Endothelial cell of umbilical vein (primary cell): ENCODE data around the gene ANKS6. TPM values are rescaled to one million over a fixed set of nuclear protein-coding genes. Genes with fewer than 3 reads are reported as not detected.

Experiments used
- BruUV-seq: library from RNA; stranded (reverse); fragments of 400-500 nt; replicated peaks from 2 replicates; lab custom pipeline; 2021; lab: Mats Ljungman, UMichigan
- CTCF ChIA-PET: fragments of 300-600, 350-600 bp; sonication (Branson Sonifier 250); formaldehyde crosslinking; loops from one replicate; lab custom pipeline; 2021; ENCODE audit warnings: antibody characterized with exemption, inconsistent platforms; lab: Charles Lee
- POLR2A ChIA-PET: fragments of 300-600, 350-600 bp; sonication (Branson Sonifier 250); formaldehyde crosslinking; loops from one replicate; lab custom pipeline; 2021; ENCODE audit warnings: antibody characterized with exemption, inconsistent platforms; lab: Charles Lee
- DNase-seq: peaks from one replicate; pipeline ENCODE4 v3.0.0-alpha.2; 2011; ENCODE audit warnings: low read depth, low spot score
- FAIRE-seq: peaks from 2 replicates; lab custom pipeline; 2011; peaks lifted over from hg19 to GRCh38; lab: Jason Lieb, UNC
- H2AFZ ChIP-seq: 2 replicates; pipeline ENCODE4 v1.6.0; 2012; ENCODE audit warnings: low read depth, low read length, control low read depth, inconsistent platforms
- H3K27ac ChIP-seq: 2 replicates; pipeline ENCODE4 v1.5.1; 2011; ENCODE audit warnings: low read depth, mild to moderate bottlenecking, control low read depth, low read length, moderate library complexity; ENCODE audit not compliant: insufficient read depth
- H3K27me3 ChIP-seq, 2 experiments: 2 replicates each; pipeline versions ENCODE4 v1.6.0 to v1.6.1; 2011; ENCODE audit warnings: low read length in 2 of 2, mixed read lengths in 1 of 2; ENCODE audit not compliant: control insufficient read depth in 2 of 2, insufficient read depth in 2 of 2
- H3K36me3 ChIP-seq, 2 experiments: 2 replicates in 1 of 2; 3 replicates in 1 of 2; pipeline ENCODE4 v1.5.1; 2011; ENCODE audit warnings: low read length in 2 of 2, mild to moderate bottlenecking in 1 of 2, moderate library complexity in 1 of 2; ENCODE audit not compliant: control insufficient read depth in 2 of 2, insufficient read depth in 2 of 2; ENCODE audit errors: extremely low read depth in 1 of 2
- H3K4me1 ChIP-seq: 3 replicates; pipeline ENCODE4 v1.5.1; 2011; ENCODE audit warnings: mild to moderate bottlenecking, low read length; ENCODE audit not compliant: control insufficient read depth, insufficient read depth; ENCODE audit errors: extremely low read depth
- H3K4me2 ChIP-seq: 2 replicates; pipeline ENCODE4 v1.6.1; 2011; ENCODE audit warnings: low read length, control low read depth, mixed read lengths; ENCODE audit not compliant: insufficient read depth
- H3K4me3 ChIP-seq, 3 experiments: fragments of 200-600 bp in 1 of 3; sonication (generic), shearing (Covaris generic) in 1 of 3; replicated peaks in 1 of 3; 2 replicates each; pipeline ENCODE4 v1.5.1; 2011 to 2016; ENCODE audit warnings: control low read depth in 3 of 3, low read length in 3 of 3, mild to moderate bottlenecking in 2 of 3, inconsistent platforms in 1 of 3, low read depth in 1 of 3, moderate library complexity in 1 of 3; ENCODE audit not compliant: insufficient read depth in 1 of 3
- H3K79me2 ChIP-seq: 2 replicates; pipeline ENCODE4 v1.6.0; 2012; ENCODE audit warnings: low read length, inconsistent platforms; ENCODE audit not compliant: control insufficient read depth, insufficient read depth
- H3K9ac ChIP-seq: replicated peaks from 2 replicates; pipeline ENCODE3; 2011; ENCODE audit warnings: low read length, control low read depth; ENCODE audit not compliant: insufficient read depth; ENCODE audit errors: extremely low read depth
- H3K9me1 ChIP-seq: replicated peaks from 3 replicates; pipeline ENCODE4 v1.6.0; 2011; ENCODE audit warnings: mild to moderate bottlenecking, low read length; ENCODE audit not compliant: control insufficient read depth, insufficient read depth; ENCODE audit errors: extremely low read depth
- H3K9me3 ChIP-seq: replicated peaks from 2 replicates; pipeline ENCODE4 v1.5.1; 2012; ENCODE audit warnings: low read length, inconsistent platforms; ENCODE audit not compliant: control insufficient read depth, insufficient read depth
- H4K20me1 ChIP-seq: replicated peaks from 2 replicates; pipeline ENCODE3; 2011; ENCODE audit warnings: mild to moderate bottlenecking, low read length; ENCODE audit not compliant: control insufficient read depth, insufficient read depth; ENCODE audit errors: extremely low read depth
- EZH2 ChIP-seq: IDR thresholded peaks from 2 replicates; pipeline ENCODE4 v1.6.1; 2012; ENCODE audit warnings: borderline replicate concordance, low read depth, mild to moderate bottlenecking, moderate library complexity, low read length, inconsistent platforms; ENCODE audit not compliant: severe bottlenecking
- FOS ChIP-seq: IDR thresholded peaks from 2 replicates; pipeline ENCODE4 v1.6.1; 2011; ENCODE audit warnings: mild to moderate bottlenecking, low read length, moderate library complexity, borderline replicate concordance; ENCODE audit not compliant: insufficient read depth
- GATA2 ChIP-seq: IDR thresholded peaks from 2 replicates; pipeline ENCODE4 v1.7.0; 2011; ENCODE audit warnings: low read depth, mild to moderate bottlenecking, moderate library complexity, mixed read lengths, low read length; ENCODE audit not compliant: insufficient read length, insufficient read depth
- JUN ChIP-seq: IDR thresholded peaks from 2 replicates; pipeline ENCODE4 v1.6.1; 2011; ENCODE audit warnings: borderline replicate concordance, low read depth; ENCODE audit not compliant: insufficient read length, insufficient read depth
- MYC ChIP-seq: IDR thresholded peaks from one replicate; pipeline ENCODE4 v1.6.1; 2011; ENCODE audit warnings: mild to moderate bottlenecking, low read depth, low read length
- POLR2A ChIP-seq: IDR thresholded peaks from 2 replicates; pipeline ENCODE4 v1.6.1; 2012; ENCODE audit warnings: low read depth, mild to moderate bottlenecking, control low read depth, low read length
- POLR2AphosphoS5 ChIP-seq: IDR thresholded peaks from 2 replicates; pipeline ENCODE4 v1.6.1; 2012; ENCODE audit warnings: low read depth, mild to moderate bottlenecking, control low read depth, low read length, moderate library complexity; ENCODE audit not compliant: insufficient read depth
- dilution Hi-C: fragments of 300-500 bp; cut with MboI; formaldehyde crosslinking; loops from one replicate; pipeline ENCODE4 v1.15.0; 2019; ENCODE audit warnings: low sequenced_read_pairs; ENCODE audit not compliant: extremely low pct_ligation_motif_present
- intact Hi-C: fragments of 100-400 bp; cut with micrococcal nuclease; formaldehyde crosslinking; loops from one replicate; pipeline ENCODE4 v1.10.0; 2022
- polyA plus RNA-seq, 4 experiments: library from polyadenylated mRNA; depleted of rRNA in 3 of 4; stranded (reverse) in 3 of 4; unstranded in 1 of 4; fragments of >200 nt; gene quantifications; 2 replicates each; pipeline versions ENCODE4 v1.2.1 to v1.2.3, GENCODE V29; 2011 to 2012; ENCODE audit warnings: missing spikeins in 1 of 4
- total RNA-seq: library from RNA; stranded (reverse); gene quantifications from 2 replicates; pipeline ENCODE4 v1.2.3, GENCODE V29; 2021
- TF ChIP-seq, protein P1 (sequence below): IDR thresholded peaks from 2 replicates; pipeline ENCODE4 v1.6.1; 2011; ENCODE audit not compliant: insufficient read depth, insufficient read length
- TF ChIP-seq, protein P2 (sequence below), 2 donors: IDR thresholded peaks; 1 replicate in 1 of 2; 2 replicates in 1 of 2; pipeline ENCODE4 v1.5.1; 2011; ENCODE audit warnings: low read length in 2 of 2, mild to moderate bottlenecking in 2 of 2, moderate library complexity in 2 of 2, control low read depth in 1 of 2, inconsistent platforms in 1 of 2, low read depth in 1 of 2; ENCODE audit not compliant: insufficient read depth in 1 of 2; ENCODE audit errors: extremely low read depth in 1 of 2

The ANKS6 gene
- total and polyA plus RNA-seq, 2 donors (not counting 3 experiments of a cell fraction or from before 2014, with no cell fraction given): 15.5 to 18.6 TPM

DNA sequence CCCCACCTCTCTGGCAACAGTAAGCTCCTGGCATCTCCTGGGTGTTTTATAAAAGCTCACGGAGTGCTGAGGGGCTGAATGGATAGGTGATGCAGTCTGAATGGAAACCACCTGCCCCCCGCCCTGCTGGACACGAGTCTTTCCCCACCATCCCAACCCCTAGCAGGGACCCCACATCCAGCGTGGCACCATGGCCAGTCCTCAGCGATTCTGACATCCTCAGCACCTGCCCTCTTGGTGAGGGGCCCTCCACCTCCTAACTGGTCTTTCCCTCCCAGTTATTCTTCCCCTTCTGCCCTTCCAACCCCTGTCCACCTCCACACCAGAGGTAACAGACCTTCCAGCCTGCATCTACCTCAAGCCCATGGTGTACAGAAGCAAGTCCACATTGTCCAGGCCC is 48.9 kb downstream of the ANKS6 start:
- TF ChIP-seq JUN (no peak), GATA2 (no peak), POLR2AphosphoS5 (no peak), EZH2 (no peak), POLR2A (no peak), FOS (no peak), MYC (no peak)
- TF ChIP-seq, protein P1, sequence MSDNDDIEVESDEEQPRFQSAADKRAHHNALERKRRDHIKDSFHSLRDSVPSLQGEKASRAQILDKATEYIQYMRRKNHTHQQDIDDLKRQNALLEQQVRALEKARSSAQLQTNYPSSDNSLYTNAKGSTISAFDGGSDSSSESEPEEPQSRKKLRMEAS: no peak
- TF ChIP-seq, protein P2, sequence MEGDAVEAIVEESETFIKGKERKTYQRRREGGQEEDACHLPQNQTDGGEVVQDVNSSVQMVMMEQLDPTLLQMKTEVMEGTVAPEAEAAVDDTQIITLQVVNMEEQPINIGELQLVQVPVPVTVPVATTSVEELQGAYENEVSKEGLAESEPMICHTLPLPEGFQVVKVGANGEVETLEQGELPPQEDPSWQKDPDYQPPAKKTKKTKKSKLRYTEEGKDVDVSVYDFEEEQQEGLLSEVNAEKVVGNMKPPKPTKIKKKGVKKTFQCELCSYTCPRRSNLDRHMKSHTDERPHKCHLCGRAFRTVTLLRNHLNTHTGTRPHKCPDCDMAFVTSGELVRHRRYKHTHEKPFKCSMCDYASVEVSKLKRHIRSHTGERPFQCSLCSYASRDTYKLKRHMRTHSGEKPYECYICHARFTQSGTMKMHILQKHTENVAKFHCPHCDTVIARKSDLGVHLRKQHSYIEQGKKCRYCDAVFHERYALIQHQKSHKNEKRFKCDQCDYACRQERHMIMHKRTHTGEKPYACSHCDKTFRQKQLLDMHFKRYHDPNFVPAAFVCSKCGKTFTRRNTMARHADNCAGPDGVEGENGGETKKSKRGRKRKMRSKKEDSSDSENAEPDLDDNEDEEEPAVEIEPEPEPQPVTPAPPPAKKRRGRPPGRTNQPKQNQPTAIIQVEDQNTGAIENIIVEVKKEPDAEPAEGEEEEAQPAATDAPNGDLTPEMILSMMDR (IDR thresholded peaks at IDR 0.05; ENCODE audit: extremely low read depth in 1 of 2, insufficient read depth in 1 of 2, low read depth in 1 of 2, low read length in 2 of 2): no peak
- H3K27me3 ChIP-seq: no peaks in the 10 kb centered on the region
- H2AFZ ChIP-seq: no peak overlapping the region
- ChIA-PET POLR2A (no interaction called here), CTCF (interaction anchor here (0.8 to 1.2 kb wide), 2 partner anchors 31 to 39 kb away, joined by 4 read pairs; no protein-coding TSS in a partner anchor)
- H3K9ac ChIP-seq: no peak overlapping the region
- dilution Hi-C loops (no loop called here), intact Hi-C loops (no loop called here)
- no peak overlapping the region for H3K4me3 ChIP-seq
- peaks cover 4% of the 10 kb centered on the region in 2 experiments for H3K36me3 ChIP-seq
- no peak overlapping the region for H3K27ac ChIP-seq
- H3K4me1 ChIP-seq: no peaks in the 10 kb centered on the region
- H3K9me1 ChIP-seq: no peaks in the 10 kb centered on the region
- DNase-seq (no peak), FAIRE-seq (no peak)
- no peaks in the 10 kb centered on the region for H4K20me1 ChIP-seq
- BruUV-seq: no TSS peak
- no peaks in the 10 kb centered on the region for H3K9me3 ChIP-seq
- no peaks in the 10 kb centered on the region for H3K79me2 ChIP-seq
- no peak overlapping the region for H3K4me2 ChIP-seq
